ENCODE results near the gene STAB2.

DNA sequence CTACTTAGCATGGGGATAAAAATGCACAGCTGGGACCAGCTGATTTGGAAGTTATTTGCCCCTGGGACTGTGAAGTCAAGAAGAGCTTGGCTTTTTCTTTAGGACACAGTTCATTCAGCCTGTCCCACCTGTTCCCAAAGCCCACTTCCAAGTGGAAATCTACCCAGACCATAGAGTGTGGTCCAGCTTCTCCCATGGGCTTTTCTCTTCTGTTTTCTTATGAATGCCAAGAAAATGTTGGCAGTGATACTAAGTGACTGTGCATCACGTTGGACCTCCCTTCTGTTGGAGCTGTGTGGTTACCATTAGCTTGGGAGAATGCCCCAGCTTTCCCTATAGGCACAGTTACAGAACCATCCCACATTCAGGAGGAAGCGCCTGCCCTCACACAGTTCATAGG, 164.5 kb downstream of the STAB2 start:
- no peak for TF ChIP-seq POLR2A (IDR thresholded peaks at IDR 0.05)
- TF ChIP-seq, protein P1, sequence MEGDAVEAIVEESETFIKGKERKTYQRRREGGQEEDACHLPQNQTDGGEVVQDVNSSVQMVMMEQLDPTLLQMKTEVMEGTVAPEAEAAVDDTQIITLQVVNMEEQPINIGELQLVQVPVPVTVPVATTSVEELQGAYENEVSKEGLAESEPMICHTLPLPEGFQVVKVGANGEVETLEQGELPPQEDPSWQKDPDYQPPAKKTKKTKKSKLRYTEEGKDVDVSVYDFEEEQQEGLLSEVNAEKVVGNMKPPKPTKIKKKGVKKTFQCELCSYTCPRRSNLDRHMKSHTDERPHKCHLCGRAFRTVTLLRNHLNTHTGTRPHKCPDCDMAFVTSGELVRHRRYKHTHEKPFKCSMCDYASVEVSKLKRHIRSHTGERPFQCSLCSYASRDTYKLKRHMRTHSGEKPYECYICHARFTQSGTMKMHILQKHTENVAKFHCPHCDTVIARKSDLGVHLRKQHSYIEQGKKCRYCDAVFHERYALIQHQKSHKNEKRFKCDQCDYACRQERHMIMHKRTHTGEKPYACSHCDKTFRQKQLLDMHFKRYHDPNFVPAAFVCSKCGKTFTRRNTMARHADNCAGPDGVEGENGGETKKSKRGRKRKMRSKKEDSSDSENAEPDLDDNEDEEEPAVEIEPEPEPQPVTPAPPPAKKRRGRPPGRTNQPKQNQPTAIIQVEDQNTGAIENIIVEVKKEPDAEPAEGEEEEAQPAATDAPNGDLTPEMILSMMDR (IDR thresholded peaks at IDR 0.05): no peak

Measured in lower leg skin (tissue), 3 donors.